Heart left ventricle (tissue), 16 donors: ENCODE data around the gene KIAA1614. TPM values are rescaled to one million over a fixed set of nuclear protein-coding genes. Genes with fewer than 3 reads are reported as not detected.

ENCODE experiments used
- ATAC-seq, 4 donors: fragments of 200-7000 bp; cut with Tn5 transposase; one replicate each; pipeline ENCODE4 v1.9.1; 2020 to 2022; ENCODE audit warnings: moderate library complexity in 4 of 4, mild to moderate bottlenecking in 3 of 4, moderate number of reproducible peaks in 1 of 4
- DNase-seq, 5 donors: peaks; one replicate each; pipeline ENCODE4 v3.0.0-alpha.2; 2020
- H3K27ac ChIP-seq, 12 donors: fragments of 200-600 bp; sonication (generic) in 4 of 12; one replicate each; pipeline versions ENCODE4 v1.5.0 to v1.8.0; 2016 to 2022; ENCODE audit warnings: mild to moderate bottlenecking in 2 of 12
- H3K27me3 ChIP-seq, 9 donors: fragments of 200-600 bp; sonication (generic) in 2 of 9; one replicate each; pipeline versions ENCODE4 v1.5.1 to v1.8.0; 2016 to 2022; ENCODE audit warnings: mild to moderate bottlenecking in 3 of 9
- H3K36me3 ChIP-seq, 9 donors: fragments of 200-600 bp; sonication (generic) in 2 of 9; one replicate each; pipeline versions ENCODE4 v1.5.0 to v1.8.0; 2018 to 2022; ENCODE audit warnings: mild to moderate bottlenecking in 2 of 9
- H3K4me1 ChIP-seq, 12 donors: fragments of 200-600 bp; sonication (generic) in 4 of 12; one replicate each; pipeline versions ENCODE4 v1.5.0 to v1.8.0; 2016 to 2022; ENCODE audit warnings: mild to moderate bottlenecking in 3 of 12
- H3K4me3 ChIP-seq, 12 donors: fragments of 200-600 bp; sonication (generic) in 4 of 12; one replicate each; pipeline versions ENCODE4 v1.5.0 to v1.8.0; 2017 to 2022; ENCODE audit warnings: mild to moderate bottlenecking in 9 of 12, moderate library complexity in 4 of 12
- H3K9me3 ChIP-seq, 12 donors: fragments of 200-600 bp; sonication (generic) in 4 of 12; one replicate each; pipeline versions ENCODE4 v1.5.0 to v1.8.0; 2016 to 2022; ENCODE audit warnings: mild to moderate bottlenecking in 1 of 12
- POLR2A ChIP-seq, 2 donors: fragments of 450-650 bp; IDR thresholded peaks; one replicate each; pipeline ENCODE4 v1.6.1; 2017; ENCODE audit warnings: antibody characterized with exemption in 2 of 2, mild to moderate bottlenecking in 2 of 2, moderate library complexity in 2 of 2
- WGBS, 4 donors: extraction: QIAGEN DNeasy Blood & Tissue Kit in 2 of 4; methylation state at CpG; one replicate each; pipeline versions ENCODE4 v1.1.5 to v1.1.7; 2013 to 2018; 5-methylcytosine and 5-hydroxymethylcytosine counted together
- intact Hi-C, 10 donors: fragments of 100-400 bp; cut with DNase I; formaldehyde crosslinking; loops; one replicate each; pipeline versions ENCODE4 v1.11.1 to v1.14.2; 2022
- polyA plus RNA-seq, 2 donors: library from polyadenylated mRNA; stranded (reverse); fragments of 200-250 nt; gene quantifications; one replicate each; pipeline ENCODE4 v1.2.3, GENCODE V29; 2013
- total RNA-seq, 9 donors: library from RNA; depleted of rRNA in 2 of 9; stranded (reverse); fragments of >200 nt in 2 of 9; fragmentation: NEBNext Ultra II Directional in 3 of 9; extraction: Animal tissue kit (Norgen Biotek cat#: 25700) in 3 of 9; gene quantifications; one replicate each; pipeline versions ENCODE4 v1.1.0 to v1.2.4, GENCODE V29; 2016 to 2023
- TF ChIP-seq, protein P1 (sequence below), 12 donors: fragments of 200-600 bp; sonication (generic) in 4 of 12; IDR thresholded peaks; one replicate each; pipeline versions ENCODE4 v1.5.0 to v1.8.0; 2018 to 2022; ENCODE audit warnings: antibody characterized with exemption in 12 of 12, mild to moderate bottlenecking in 5 of 12
- donor health status: ischemic (EF 13 %, LVEDD 7.1; RV severe dilation, severe dysfunction).
- donor health status: healthy with polysubstance abuse.
- donor health status: DM: no; HTN: yes; CAD: no.
- donor health status: DM: no; HTN: no; CAD: no.
- donor health status: ischemic (EF 25% LVEDD 6.9; RV normal size, moderate dysfunction).
- donor health status: ischemic (EF 25% LVEDD 5.7; RV mildly dilated, moderate dysfunction).
- donor health status: healthy.
- donor health status: DM: yes; HTN: yes; CAD: no.
- donor health status: ischemic (EF 35%, LVEDD 5.7; RV mildly dilated, moderate dysfunction).
- donor health status: nonischemic (EF 11% LVEDD 7.7; RV severe dilation, severe dysfunction).
- donor health status: DM: yes; HTN: yes; CAD: no.
- donor health status: PGD.
- donor health status: ischemic (EF 29% LVEDD 5.4; RV normal size, mild dysfunction).
- donor health status: nonischemic (EF 23%, LVEDD 6.1; RV moderate dilation, normal function).

The KIAA1614 gene
- total and polyA plus RNA-seq, 11 donors, result 4.3 to 12.1 (median 6.5) TPM

DNA sequence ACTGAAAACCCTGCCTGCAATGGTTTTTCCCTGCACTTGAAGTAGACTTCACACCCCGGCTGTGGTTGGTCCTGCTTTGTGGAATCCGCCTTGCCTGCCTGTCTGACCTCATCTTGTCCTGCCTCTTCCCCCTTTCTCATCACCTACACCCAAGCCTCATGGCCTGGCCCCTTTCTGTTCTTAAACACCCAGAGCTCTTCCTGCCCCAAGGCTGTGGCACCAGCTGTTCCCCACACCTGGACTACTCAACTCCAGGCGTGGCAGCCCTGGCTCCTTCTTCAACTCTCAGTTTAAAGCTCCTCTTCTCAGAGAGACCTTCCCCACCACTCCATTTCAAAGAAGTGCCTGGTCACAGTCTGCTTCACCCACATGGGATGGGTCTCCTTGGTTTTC is 27.0 kb downstream of the KIAA1614 start:
- no peak for ATAC-seq
- peaks cover 0 to 60% (median 30%) of the 10 kb centered on the region in 9 donors for H3K36me3 ChIP-seq
- WGBS, 4 donors, result 90 to 97% (median 93%) methylated on average over 3 of the region's 3 CpGs
- peak in 1 of 5 donors; percentile 13 for DNase-seq
- H3K9me3 ChIP-seq, result no peaks in the 10 kb centered on the region
- TF ChIP-seq POLR2A (IDR thresholded peaks at IDR 0.05), result no peak
- TF ChIP-seq, protein P1, sequence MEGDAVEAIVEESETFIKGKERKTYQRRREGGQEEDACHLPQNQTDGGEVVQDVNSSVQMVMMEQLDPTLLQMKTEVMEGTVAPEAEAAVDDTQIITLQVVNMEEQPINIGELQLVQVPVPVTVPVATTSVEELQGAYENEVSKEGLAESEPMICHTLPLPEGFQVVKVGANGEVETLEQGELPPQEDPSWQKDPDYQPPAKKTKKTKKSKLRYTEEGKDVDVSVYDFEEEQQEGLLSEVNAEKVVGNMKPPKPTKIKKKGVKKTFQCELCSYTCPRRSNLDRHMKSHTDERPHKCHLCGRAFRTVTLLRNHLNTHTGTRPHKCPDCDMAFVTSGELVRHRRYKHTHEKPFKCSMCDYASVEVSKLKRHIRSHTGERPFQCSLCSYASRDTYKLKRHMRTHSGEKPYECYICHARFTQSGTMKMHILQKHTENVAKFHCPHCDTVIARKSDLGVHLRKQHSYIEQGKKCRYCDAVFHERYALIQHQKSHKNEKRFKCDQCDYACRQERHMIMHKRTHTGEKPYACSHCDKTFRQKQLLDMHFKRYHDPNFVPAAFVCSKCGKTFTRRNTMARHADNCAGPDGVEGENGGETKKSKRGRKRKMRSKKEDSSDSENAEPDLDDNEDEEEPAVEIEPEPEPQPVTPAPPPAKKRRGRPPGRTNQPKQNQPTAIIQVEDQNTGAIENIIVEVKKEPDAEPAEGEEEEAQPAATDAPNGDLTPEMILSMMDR (IDR thresholded peaks at IDR 0.05), result no peak
- H3K27ac ChIP-seq, result no peak overlapping the region
- H3K4me1 ChIP-seq, result no peaks in the 10 kb centered on the region
- no peak overlapping the region for H3K4me3 ChIP-seq
- H3K27me3 ChIP-seq, result no peaks in the 10 kb centered on the region
- intact Hi-C loops, result no loop called here

DNA sequence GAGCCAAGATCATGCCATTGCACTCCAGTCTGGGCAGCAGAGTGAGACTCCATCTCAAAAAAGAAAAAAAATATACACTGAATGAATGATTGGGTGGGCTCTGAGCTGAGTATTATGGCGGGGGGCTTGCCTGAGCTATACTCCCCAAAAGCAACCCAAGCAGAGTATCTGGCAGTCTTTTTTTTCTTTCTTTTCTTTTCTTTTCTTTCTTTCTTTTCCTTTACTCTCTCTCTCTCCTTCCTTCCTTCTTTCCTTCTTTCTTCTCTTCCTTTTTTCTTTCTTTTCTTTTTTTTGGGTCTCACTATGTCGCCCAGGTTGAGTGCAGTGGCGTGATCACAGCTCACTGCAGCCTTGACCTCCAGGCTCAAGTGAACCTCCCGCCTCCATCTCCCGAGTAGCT is 27.7 kb downstream of the KIAA1614 start:
- DNase-seq, result no peak
- ATAC-seq, result no peak
- Histone ChIP-seq H3K4me3 (no peak overlapping the region), H3K9me3 (no peaks in the 10 kb centered on the region), H3K36me3 (peaks cover 0 to 64% (median 34%) of the 10 kb centered on the region in 9 donors), H3K27ac (no peak overlapping the region), H3K27me3 (no peaks in the 10 kb centered on the region), H3K4me1 (no peaks in the 10 kb centered on the region)
- WGBS, 4 donors, result 95 to 98% (median 96%) methylated on average over 5 of the region's 5 CpGs
- intact Hi-C loops, result no loop called here
- TF ChIP-seq, protein P1 (IDR thresholded peaks at IDR 0.05), result no peak
- TF ChIP-seq POLR2A (IDR thresholded peaks at IDR 0.05), result no peak

DNA sequence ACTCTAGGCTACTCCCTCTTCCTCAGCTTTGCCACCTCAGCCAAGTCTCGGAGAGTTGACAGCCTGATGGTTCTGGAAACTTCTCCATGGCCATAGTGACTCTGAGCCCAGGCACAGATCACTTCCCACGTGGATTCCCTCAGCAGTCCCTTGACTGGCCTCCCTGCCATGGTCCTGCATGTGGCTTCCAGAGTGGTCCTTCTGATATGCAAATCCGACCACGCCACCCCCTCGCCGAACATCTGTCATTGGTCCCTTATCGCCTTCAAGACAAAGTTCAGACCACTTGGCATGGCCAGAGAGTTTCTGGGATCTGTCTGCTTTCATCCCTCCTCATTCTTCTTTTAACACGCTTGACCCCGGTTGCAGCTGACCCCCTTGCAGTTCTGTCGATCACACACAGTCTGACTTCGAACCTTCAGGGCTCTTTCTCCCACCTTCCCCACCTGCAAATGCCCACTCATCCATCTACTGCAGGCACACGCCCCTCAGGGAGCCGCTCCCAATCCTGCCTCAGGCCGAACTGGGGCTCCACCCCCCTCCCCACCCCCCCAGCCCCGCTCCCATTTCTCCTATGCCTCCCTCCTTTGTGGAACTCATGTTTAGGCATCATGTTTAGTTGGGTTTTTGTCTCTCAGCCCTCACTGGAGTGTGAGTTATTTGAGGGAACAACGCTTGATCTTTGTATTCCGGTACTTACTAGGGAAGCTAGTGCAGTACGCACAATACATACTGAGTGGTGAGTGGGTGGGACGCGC is 29.0 kb downstream of the KIAA1614 start:
- no peak for ATAC-seq
- Histone ChIP-seq H3K27me3 (no peaks in the 10 kb centered on the region), H3K36me3 (peaks cover 0 to 64% (median 31%) of the 10 kb centered on the region in 9 donors), H3K27ac (no peak overlapping the region), H3K9me3 (no peaks in the 10 kb centered on the region), H3K4me3 (no peak overlapping the region), H3K4me1 (no peaks in the 10 kb centered on the region)
- TF ChIP-seq POLR2A (IDR thresholded peaks at IDR 0.05), result no peak
- TF ChIP-seq, protein P1 (IDR thresholded peaks at IDR 0.05), result no peak
- DNase-seq, result no peak
- whole genome bisulfite sequencing, 4 donors, result 74 to 82% (median 81%) methylated on average over 19 to 20 of the region's 20 CpGs
- intact Hi-C loops, result no loop called here

DNA sequence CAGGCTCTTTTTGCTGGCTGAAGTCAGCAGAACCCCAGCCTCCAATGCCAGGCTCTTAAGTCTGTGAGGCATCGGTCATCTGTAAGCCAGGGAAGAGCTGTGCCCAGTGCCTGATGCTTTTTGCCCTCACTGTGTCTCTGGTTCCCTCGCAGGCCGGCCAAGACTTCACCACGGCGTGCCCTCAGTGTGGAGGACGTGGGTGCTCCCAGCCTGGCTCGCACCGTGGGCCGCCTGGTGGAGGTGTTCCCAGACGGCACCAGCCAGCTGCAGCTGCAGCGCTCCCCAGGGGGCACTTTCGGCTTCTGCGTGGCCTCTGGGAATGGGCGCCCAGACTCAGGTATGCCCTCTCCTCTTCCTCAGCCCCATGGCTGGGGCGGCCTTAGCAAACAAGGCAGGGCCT is 32.5 kb downstream of the KIAA1614 start:
- H3K27ac ChIP-seq, result no peak overlapping the region
- H3K9me3 ChIP-seq, result no peaks in the 10 kb centered on the region
- peaks cover 0 to 68% (median 33%) of the 10 kb centered on the region in 9 donors for H3K36me3 ChIP-seq
- H3K4me3 ChIP-seq, result no peak overlapping the region
- no peak for TF ChIP-seq POLR2A (IDR thresholded peaks at IDR 0.05)
- TF ChIP-seq, protein P1 (IDR thresholded peaks at IDR 0.05), result no peak
- ATAC-seq, result no peak
- no peaks in the 10 kb centered on the region for H3K27me3 ChIP-seq
- intact Hi-C loops, result no loop called here
- DNase-seq, result no peak
- H3K4me1 ChIP-seq, result no peaks in the 10 kb centered on the region
- WGBS, 4 donors, result 94 to 97% (median 95%) methylated on average over 6 to 15 of the region's 15 CpGs
